ENCODE measurements around the gene ADH1C.
"Not testable (repeated sequence)": the region's sequence is repeated elsewhere in the genome, so short reads cannot be mapped to it uniquely, and the experiment has no call there.

ADH1C gene

GRCh38 chr4:99356992-99357391 lies 4.4 kb upstream of the ADH1C start:
- DNase-seq = no peak

DNA sequence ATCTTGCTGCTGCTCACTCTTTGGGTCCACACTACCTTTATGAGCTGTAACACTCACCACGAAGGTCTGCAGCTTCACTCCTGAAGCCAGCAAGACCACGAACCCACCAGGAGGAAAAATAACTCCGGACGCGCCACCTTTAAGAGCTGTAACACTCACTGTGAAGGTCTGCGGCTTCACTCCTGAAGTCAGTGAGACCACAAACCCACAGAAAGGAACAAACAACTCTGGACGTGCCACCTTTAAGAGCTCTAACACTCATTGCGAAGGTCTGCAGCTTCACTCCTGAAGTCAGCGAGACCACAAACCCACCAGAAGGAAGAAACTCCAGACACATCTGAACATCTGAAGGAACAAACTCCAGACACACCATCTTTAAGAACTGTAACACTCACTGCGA lies 3.6 kb upstream of the ADH1C start:
- DNase-seq = not testable (repeated sequence)

DNA sequence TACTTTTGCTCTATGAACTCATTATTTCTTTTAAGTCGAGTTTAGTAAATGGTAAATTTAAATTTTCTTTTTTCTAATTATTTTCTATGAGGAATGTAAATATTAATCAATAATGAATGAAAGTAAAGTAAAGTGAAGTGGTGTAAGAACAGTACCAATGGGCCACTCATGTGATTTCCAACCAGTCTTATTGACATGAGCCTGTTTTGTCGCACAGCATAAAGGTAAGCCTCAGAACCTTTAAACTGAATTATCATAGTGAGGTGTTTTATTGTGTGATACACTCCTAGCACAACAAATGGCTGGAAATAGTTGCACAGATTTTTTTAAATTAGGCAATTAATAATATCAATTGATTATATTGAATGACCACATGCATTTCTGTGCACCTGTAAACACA lies 1.1 kb downstream of the ADH1C start:
- no peak for DNase-seq

DNA sequence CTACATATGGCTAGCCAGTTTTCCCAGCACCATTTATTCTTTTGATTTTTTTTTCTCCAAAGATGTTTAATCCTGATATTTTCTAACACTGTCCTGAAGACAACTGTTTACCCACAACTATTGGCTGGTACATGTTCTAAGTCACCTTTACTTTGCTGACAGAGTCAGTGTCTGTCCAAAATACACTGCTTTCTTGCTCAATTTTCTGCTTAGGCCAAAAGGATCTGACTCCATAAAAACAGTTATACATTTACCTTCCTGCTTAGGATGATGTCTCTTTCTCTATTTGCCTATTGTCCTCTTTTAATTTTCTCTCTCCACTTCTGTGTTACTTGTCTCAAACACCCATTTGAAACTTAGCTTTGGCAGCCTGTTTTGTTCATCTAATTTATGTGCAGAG lies 3.2 kb downstream of the ADH1C start:
- DNase-seq = no peak

DNA sequence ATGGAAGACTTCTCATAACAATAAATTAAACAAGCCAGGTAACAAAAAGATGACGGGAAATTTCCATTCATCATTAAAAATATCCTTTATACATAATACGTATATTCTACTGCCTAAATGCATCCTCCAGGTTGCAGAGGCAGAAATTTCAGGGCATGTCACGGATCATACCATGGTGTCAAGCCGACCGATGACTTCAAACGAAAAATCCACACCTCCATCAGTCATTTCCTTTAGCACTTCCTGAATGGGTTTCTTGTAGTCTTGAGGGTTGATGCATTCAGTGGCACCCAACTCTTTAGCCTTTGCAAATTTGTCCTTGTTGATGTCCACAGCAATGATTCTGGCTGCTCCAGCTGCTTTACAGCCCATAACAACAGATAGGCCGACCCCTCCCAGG lies 9.9 kb downstream of the ADH1C start:
- DNase-seq = not testable (repeated sequence)

DNA sequence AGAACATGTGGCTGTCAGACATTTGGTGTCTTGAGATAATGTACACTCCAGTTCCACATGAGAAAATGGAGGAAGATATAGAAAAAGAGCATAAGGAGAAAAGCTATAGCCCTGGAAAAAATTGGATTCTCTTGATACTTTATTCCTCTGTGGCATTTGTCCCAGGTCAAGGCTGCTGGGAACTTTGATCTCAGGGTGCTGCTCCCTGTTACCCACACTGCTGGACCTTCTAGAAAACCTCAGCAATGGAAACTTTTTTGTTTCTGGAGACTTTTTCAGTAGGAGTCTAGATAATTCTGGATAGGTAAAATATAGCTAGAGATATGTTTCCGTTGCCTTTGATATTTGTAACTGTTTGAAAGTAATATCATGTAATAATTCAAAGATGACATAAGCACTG lies 11.1 kb downstream of the ADH1C start:
- DNase-seq = no peak

DNA sequence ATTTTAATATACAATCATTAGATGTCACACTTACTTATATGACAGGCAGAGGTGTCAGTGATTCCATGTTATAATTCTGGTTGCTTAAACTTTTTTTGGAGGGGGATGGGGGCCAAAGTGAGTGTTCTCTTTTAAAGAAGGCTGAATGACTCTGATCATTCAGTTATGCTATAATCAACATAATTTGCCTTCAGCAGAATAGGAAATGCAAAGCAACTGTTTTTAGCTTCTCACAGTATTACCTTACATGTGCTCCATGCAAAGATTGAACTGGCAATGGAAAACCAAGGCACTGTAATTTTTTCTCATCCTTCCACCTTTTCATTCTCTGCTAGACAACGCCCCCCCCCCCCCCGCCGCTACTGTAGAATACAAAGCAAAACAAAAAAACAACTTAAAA lies 13.4 kb downstream of the ADH1C start:
- DNase-seq = no peak

DNA sequence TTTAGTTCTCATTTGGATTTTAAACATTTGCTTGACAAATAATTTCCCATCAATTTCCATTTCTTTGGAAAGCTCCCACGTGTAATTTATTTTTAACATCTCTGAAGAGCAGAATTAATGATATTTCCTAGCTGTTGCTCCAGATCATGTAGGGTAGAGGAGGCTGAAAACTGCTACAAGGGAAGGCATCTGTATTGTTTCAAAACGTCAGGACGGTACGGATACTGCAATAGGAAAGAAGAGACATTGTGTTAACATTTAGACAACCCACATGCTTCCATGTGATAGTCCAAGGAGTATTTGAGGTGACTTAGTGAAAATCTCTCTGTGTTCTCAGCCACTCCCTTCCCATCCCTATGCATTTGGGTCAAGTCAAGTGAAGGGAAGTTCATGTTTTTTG lies 16.0 kb downstream of the ADH1C start:
- DNase-seq = no peak

DNA sequence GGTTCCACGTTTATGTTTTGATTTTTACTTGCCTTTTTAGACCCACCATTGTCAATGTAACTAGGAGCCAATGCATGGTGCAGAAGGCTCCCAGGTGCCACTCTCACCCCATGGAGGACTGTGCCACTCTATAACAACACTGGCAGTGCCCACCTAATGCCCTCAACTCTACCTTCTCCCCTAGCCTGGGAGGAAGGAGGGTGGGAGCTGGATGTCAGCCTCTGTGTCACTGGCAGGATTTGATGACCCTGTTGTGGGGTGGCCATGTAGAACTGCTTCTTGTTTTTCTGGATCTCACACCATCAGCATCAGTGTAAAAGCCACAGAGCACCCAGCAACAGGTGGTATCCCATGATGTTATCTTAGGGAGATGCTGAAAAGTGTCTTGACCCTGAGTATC lies 17.7 kb downstream of the ADH1C start:
- no peak for DNase-seq

DNA sequence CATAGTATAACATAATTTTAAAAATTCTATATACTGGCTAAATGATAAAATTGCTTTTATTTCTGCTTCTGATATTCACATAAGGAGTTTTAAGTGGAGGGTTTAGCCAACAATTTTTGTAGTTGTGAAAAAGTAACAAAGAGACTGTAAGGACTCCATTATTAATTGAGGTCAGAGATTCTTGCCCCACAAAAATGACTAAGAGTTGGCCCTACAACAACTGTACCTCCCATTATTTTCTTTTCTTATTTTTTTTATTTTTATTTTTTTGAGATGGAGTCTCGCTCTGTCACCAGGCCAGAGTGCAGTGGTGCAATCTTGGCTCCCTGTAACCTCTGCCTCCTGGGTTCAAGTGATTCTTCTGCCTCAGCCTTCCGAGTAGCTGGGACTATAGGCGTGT lies 21.9 kb downstream of the ADH1C start:
- DNase-seq = no peak

- no peak for DNase-seq
Measured at GRCh38 chr4:99329876-99330275, 22.7 kb downstream of the ADH1C start.

- no peak for DNase-seq
Measured at GRCh38 chr4:99324979-99325378, 27.6 kb downstream of the ADH1C start.

- no peak for DNase-seq
Measured at GRCh38 chr4:99324361-99324760, 28.2 kb downstream of the ADH1C start.

- no peak for DNase-seq
Measured at GRCh38 chr4:99323756-99324155, 28.8 kb downstream of the ADH1C start.

GRCh38 chr4:99321241-99322191 lies 31.0 kb downstream of the ADH1C start, which contains the start of gene ADH1B:
Gene ADH1B, minus strand, starts transcription at chr4:99321401. Its CDS starts 70 bp downstream, at chr4:99321331.
- DNase-seq = no peak

DNA sequence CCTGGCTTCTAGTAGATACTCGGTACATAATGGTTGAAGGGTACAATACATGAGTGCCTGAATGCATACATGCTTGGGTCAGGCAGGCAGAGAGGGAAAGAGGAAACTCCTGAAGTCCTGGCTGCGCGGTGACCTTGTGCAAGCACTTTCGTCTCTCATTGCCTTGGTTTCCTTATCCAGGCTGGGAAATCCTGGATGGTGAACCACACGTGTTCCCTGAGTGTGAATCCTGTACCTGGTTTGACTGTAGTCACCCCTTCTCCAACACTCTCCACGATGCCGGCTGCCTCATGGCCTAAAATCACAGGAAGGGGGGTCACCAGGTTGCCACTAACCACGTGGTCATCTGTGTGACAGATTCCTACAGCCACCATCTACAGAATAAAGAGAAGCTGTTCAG lies 34.7 kb downstream of the ADH1C start:
- DNase-seq = not testable (repeated sequence)

DNA sequence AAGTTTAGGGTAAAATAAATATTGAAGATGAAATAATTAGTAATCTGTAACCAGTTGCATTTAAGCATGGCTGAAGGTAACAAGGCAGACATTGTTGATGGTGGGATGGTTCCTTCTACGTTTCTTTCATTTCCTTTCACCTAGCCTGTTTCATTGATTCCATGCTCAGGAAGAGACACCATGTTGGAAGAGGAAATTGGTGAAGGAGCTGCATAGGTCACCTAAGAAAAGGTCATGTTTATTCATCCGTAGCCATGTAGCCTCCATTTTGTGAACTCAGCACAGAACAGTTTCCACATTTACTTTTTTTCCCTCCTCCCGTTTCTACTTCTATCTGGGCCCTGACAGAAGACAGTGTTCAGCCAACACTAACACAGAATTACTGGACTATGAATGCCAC lies 35.2 kb downstream of the ADH1C start:
- no peak for DNase-seq

DNA sequence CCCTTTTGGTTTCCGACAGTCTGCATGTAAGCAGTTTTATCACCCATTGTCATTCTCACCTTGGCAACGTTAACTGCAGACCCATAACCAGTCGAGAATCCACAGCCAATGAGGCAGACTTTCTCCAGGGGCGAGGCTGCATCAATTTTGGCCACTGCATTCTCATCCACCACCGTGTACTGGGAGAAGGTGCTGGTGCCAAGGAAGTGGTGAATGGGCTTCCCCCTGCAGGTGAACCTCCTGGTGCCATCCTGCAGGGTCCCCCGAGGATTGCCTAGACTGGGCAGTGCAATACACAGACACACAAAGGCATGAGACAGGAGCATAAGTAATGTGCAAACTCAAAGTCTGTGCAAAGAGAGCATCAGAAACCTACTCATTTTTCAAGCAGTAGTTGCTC lies 36.7 kb downstream of the ADH1C start:
- no peak for DNase-seq

DNA sequence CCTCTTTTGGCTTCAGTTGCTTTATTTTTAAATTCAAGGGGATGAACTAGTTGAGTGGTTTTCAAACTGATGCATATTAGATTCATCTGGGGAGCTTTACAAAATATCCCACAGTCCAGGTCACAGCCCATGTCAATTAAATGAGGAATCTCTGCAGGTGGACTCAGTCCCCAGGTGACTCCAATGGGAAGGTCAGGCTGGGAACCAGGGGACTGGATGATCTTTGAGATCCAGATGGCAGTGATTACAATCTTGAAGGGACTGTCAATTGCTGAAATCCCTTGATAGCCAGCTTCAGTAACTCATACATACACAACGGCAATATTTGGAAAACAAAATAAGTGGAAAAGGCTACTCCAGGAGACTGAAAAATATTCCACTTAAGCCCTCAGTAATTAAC lies 38.3 kb downstream of the ADH1C start:
- no peak for DNase-seq

- no peak for DNase-seq
Measured at GRCh38 chr4:99310389-99310788, 42.2 kb downstream of the ADH1C start.

- no peak for DNase-seq
Measured at GRCh38 chr4:99305638-99306400, 46.7 kb downstream of the ADH1C start.

GRCh38 chr4:99301376-99302164 lies 51.0 kb downstream of the ADH1C start:
- no peak for DNase-seq

DNA sequence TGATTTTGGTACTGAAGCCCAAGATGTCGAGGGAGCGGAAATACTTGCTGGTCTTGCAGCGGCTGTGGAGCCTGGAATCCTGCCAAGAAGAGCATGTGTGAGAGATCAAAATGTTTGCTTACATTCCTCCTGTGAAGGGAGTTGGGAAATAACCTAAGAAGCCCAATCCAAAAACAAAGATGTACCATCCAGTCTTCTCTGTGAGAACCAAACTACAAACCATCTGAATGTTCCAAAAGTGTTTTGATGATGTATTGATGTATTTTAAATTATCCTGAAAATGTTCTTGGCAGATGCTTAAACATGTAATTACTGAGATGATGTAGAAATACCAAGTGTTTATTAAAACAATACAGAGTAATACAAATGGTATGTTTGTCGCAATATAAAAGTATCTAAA lies 51.6 kb downstream of the ADH1C start:
- no peak for DNase-seq

Measured in GF-D8 (cell line).